K562 (cell line): Measurements from ENCODE around the gene EEF2. TPM values are rescaled to one million over a fixed set of nuclear protein-coding genes. Genes with fewer than 3 reads are reported as not detected.

Source experiments
- BMI1 ChIP-seq: fragments of 150-350 bp; IDR thresholded peaks from 2 replicates; pipeline ENCODE4 v1.6.1; 2014; ENCODE audit warnings: low read length
- CCNT2 ChIP-seq: IDR thresholded peaks from 2 replicates; pipeline ENCODE4 v1.6.1; 2011; ENCODE audit warnings: borderline replicate concordance, low read depth, mild to moderate bottlenecking, moderate library complexity, mixed read lengths, low read length; ENCODE audit not compliant: insufficient read length; ENCODE audit errors: extremely low read depth
- ESRRB ChIP-seq: fragments of 250-450 bp; sonication (Bioruptor Pico); IDR thresholded peaks from 2 replicates; pipeline ENCODE4 v1.5.0; 2020; ENCODE audit warnings: mild to moderate bottlenecking, moderate library complexity, borderline replicate concordance
- ILF3 ChIP-seq: fragments of 450-650 bp; IDR thresholded peaks from 2 replicates; pipeline ENCODE4 v1.6.1; 2018; ENCODE audit warnings: antibody characterized with exemption, mild to moderate bottlenecking, moderate library complexity, borderline replicate concordance
- KAT7 ChIP-seq: sonication (generic); formaldehyde crosslinking; IDR thresholded peaks from 2 replicates; pipeline ENCODE4 v1.8.0; 2022; ENCODE audit warnings: missing genetic modification reagents, mild to moderate bottlenecking, borderline replicate concordance
- KAT8 ChIP-seq: fragments of 450-650 bp; IDR thresholded peaks from 2 replicates; pipeline ENCODE4 v1.6.1; 2016; ENCODE audit warnings: low read depth, mild to moderate bottlenecking
- KHSRP ChIP-seq: fragments of 450-650 bp; IDR thresholded peaks from 2 replicates; pipeline ENCODE4 v1.6.1; 2017
- NFE2L1 ChIP-seq: fragments of 450-650 bp; IDR thresholded peaks from 2 replicates; pipeline ENCODE4 v1.6.1; 2016; ENCODE audit warnings: missing genetic modification characterization, low read depth, mild to moderate bottlenecking, missing compliant biosample characterization, moderate library complexity, borderline replicate concordance
- PTRF ChIP-seq: fragments of 450-650 bp; IDR thresholded peaks from 2 replicates; pipeline ENCODE4 v1.6.1; 2016; ENCODE audit warnings: mild to moderate bottlenecking, missing genetic modification characterization, missing compliant biosample characterization
- SMAD3 ChIP-seq: fragments of 450-650 bp; formaldehyde crosslinking; conservative IDR thresholded peaks from 2 replicates; pipeline ENCODE4 v1.4.0; 2020; ENCODE audit warnings: mild to moderate bottlenecking
- WHSC1 ChIP-seq: IDR thresholded peaks from one replicate; pipeline ENCODE4 v1.6.1; 2012; ENCODE audit warnings: low read length, control low read depth, inconsistent platforms
- ZBED1 ChIP-seq: IDR thresholded peaks from 2 replicates; pipeline ENCODE4 v1.6.1; 2014
- polyA plus RNA-seq, 8 experiments: library from polyadenylated mRNA; depleted of rRNA in 4 of 8; stranded (reverse) in 5 of 8; unstranded in 3 of 8; fragments of >200 nt; fragmentation: Nextera tagmentation in 2 of 8; fragmentation: Illumina TruSeq in 1 of 8; extraction: Ambion mirVana in 2 of 8; extraction: Trizol in 1 of 8; gene quantifications; 2 replicates each; pipeline versions ENCODE4 v1.2.1 to v1.2.3, GENCODE V29; 2011 to 2014; ENCODE audit warnings: inconsistent platforms in 1 of 8, missing spikeins in 1 of 8
- total RNA-seq, 7 experiments: library from RNA; depleted of rRNA in 6 of 7; stranded (reverse); fragments of >200 nt in 6 of 7; fragmentation: Illumina TruSeq in 2 of 7; extraction: Trizol in 2 of 7; gene quantifications; 2 replicates each; pipeline versions ENCODE4 v1.2.1 to v1.2.3, GENCODE V29; 2011 to 2021; ENCODE audit warnings: low replicate concordance in 1 of 7
- TF ChIP-seq, protein P1 (sequence below), 2 experiments: fragments of 450-650 bp; IDR thresholded peaks; 2 replicates each; pipeline ENCODE4 v1.6.1; 2016; ENCODE audit warnings: mild to moderate bottlenecking in 2 of 2, borderline replicate concordance in 1 of 2, low read depth in 1 of 2, moderate library complexity in 1 of 2
- TF ChIP-seq, protein P2 (sequence below): fragments of 450-650 bp; formaldehyde crosslinking; IDR thresholded peaks from 2 replicates; pipeline ENCODE4 v1.4.0; 2020; ENCODE audit warnings: mild to moderate bottlenecking, mixed read lengths
- TF ChIP-seq, protein P3 (sequence below): IDR thresholded peaks from 2 replicates; pipeline ENCODE4 v1.6.1; 2011; ENCODE audit not compliant: insufficient read length; ENCODE audit errors: extremely low read depth
- TF ChIP-seq, protein P4 (sequence below): fragments of 250-450 bp; sonication (Bioruptor Pico); IDR thresholded peaks from 2 replicates; pipeline ENCODE4 v1.8.0; 2021; ENCODE audit warnings: mild to moderate bottlenecking, moderate library complexity

Gene EEF2
- total and polyA plus RNA-seq, 9 of the 15 experiments (the other 6 are each of a cell fraction or from before 2014, with no cell fraction given): 372 to 3,003 (median 1,453) TPM

DNA sequence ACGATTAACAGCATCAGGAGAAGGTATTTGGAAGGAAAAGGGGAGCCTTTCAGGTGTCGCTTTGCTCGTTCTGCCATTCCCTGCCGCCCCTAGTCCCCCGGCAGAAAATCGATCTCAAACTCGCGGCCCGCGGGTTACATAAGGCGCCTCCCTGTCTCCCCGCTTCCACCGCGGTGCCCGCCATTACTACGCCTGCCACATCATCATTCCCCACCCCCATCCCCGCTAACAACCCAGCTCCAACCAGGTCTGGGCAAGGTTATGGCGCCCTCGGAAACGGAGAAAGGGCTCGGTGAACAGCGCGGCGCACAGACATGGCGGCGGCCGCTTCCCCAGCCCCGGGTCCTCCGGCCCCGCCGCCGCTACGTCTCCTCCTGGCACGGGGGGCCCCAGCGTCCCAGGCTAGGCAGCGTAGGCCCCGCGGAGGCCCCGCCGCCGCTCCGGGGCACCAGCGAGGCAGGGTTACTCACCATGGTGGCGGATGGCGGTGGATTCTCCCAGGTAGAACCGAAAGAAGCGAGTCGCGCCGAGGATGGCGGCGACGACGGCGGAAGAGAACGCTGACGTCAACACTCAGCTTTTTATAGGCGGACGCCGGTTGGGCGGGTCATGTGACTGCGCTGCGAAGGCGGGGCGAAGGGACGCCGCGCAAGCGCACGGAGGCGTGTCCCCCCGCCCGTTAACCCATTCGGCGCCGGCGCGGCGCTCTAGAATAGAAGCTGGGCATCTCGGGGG, at the start of gene EEF2 (continued):
- TF ChIP-seq, protein P1, sequence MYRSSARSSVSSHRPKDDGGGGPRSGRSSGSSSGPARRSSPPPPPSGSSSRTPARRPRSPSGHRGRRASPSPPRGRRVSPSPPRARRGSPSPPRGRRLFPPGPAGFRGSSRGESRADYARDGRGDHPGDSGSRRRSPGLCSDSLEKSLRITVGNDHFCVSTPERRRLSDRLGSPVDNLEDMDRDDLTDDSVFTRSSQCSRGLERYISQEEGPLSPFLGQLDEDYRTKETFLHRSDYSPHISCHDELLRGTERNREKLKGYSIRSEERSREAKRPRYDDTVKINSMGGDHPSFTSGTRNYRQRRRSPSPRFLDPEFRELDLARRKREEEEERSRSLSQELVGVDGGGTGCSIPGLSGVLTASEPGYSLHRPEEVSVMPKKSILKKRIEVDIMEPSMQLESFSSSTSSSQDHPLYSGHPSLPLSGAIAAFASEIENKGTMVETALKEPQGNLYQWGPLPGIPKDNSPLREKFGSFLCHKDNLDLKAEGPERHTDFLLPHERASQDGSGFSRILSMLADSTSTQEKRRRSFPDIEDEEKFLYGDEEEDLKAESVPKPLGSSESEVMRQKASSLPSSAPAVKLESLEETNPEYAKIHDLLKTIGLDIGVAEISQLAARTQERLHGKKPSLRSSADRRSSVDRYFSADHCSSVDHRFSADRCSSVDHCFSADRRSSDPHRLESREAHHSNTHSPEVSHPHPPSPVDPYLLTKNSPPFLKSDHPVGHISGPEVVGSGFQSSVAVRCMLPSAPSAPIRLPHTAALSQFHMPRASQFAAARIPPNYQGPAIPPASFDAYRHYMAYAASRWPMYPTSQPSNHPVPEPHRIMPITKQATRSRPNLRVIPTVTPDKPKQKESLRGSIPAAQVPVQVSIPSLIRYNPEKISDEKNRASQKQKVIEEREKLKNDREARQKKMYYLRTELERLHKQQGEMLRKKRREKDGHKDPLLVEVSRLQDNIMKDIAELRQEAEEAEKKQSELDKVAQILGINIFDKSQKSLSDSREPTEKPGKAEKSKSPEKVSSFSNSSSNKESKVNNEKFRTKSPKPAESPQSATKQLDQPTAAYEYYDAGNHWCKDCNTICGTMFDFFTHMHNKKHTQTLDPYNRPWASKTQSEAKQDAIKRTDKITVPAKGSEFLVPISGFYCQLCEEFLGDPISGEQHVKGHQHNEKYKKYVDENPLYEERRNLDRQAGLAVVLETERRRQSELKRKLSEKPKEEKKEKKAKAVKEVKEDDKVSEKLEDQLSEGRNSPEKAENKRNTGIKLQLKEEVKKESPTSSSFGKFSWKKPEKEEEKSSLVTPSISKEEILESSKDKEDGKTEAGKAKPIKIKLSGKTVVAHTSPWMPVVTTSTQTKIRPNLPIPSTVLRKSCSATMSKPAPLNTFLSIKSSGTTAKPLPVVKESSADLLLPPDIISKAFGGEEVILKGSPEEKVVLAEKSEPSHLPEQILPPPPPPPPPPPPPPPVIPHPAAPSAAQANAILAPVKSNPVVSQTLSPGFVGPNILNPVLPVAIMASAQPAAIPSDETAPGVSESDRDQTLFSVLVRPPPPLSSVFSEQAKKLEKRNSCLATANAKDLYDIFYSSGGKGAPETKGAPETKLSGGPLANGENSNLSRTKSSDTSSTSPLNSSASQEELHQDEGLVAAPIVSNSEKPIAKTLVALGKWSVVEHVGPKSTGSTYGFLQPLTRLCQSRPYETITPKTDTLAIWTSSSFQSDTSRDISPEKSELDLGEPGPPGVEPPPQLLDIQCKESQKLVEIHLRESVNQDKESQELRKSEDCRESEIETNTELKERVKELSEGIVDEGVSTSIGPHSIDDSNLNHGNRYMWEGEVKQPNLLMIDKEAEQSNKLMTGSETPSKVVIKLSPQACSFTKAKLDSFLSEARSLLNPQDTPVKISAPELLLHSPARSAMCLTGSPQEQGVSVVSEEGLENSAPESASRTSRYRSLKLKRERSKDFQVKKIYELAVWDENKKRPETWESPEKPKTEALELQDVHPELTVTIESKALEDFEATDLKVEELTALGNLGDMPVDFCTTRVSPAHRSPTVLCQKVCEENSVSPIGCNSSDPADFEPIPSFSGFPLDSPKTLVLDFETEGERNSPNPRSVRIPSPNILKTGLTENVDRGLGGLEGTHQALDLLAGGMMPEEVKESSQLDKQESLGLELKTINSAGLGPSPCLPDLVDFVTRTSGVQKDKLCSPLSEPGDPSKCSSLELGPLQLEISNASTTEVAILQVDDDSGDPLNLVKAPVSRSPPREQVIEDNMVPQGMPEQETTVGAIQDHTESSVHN (IDR thresholded peaks at IDR 0.05; ENCODE audit: borderline replicate concordance in 1 of 2, low read depth in 1 of 2): no peak
- TF ChIP-seq CCNT2: peak; percentile 77
- TF ChIP-seq ZBED1: peak; percentile 89; the same call in 1 of the 2 replicates
- TF ChIP-seq, protein P2, sequence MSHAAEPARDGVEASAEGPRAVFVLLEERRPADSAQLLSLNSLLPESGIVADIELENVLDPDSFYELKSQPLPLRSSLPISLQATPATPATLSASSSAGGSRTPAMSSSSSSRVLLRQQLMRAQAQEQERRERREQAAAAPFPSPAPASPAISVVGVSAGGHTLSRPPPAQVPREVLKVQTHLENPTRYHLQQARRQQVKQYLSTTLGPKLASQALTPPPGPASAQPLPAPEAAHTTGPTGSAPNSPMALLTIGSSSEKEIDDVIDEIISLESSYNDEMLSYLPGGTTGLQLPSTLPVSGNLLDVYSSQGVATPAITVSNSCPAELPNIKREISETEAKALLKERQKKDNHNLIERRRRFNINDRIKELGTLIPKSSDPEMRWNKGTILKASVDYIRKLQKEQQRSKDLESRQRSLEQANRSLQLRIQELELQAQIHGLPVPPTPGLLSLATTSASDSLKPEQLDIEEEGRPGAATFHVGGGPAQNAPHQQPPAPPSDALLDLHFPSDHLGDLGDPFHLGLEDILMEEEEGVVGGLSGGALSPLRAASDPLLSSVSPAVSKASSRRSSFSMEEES (CRISPR knock-in tag): peak; percentile 99
- TF ChIP-seq WHSC1: no peak
- peak; percentile 94; the same call in 1 of the 2 replicates for TF ChIP-seq ILF3
- no peak for TF ChIP-seq KAT8
- no peak for TF ChIP-seq NFE2L1 (tag)
- TF ChIP-seq, protein P3, sequence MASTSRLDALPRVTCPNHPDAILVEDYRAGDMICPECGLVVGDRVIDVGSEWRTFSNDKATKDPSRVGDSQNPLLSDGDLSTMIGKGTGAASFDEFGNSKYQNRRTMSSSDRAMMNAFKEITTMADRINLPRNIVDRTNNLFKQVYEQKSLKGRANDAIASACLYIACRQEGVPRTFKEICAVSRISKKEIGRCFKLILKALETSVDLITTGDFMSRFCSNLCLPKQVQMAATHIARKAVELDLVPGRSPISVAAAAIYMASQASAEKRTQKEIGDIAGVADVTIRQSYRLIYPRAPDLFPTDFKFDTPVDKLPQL: peak; percentile 64
- no peak for TF ChIP-seq SMAD3 (CRISPR knock-in tag)
- TF ChIP-seq ESRRB (CRISPR knock-in tag): no peak
- TF ChIP-seq BMI1: no peak
- TF ChIP-seq, protein P4, sequence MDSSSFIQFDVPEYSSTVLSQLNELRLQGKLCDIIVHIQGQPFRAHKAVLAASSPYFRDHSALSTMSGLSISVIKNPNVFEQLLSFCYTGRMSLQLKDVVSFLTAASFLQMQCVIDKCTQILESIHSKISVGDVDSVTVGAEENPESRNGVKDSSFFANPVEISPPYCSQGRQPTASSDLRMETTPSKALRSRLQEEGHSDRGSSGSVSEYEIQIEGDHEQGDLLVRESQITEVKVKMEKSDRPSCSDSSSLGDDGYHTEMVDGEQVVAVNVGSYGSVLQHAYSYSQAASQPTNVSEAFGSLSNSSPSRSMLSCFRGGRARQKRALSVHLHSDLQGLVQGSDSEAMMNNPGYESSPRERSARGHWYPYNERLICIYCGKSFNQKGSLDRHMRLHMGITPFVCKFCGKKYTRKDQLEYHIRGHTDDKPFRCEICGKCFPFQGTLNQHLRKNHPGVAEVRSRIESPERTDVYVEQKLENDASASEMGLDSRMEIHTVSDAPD: no peak
- peak; percentile 82; the same call in 1 of the 2 replicates for TF ChIP-seq KAT7 (CRISPR knock-in tag)
- TF ChIP-seq PTRF: no peak
- TF ChIP-seq KHSRP: no peak
